ENCODE data around the gene SSH2. TPM values are rescaled to one million over a fixed set of nuclear protein-coding genes. Genes with fewer than 3 reads are reported as not detected.
"Not testable (repeated sequence)": the region's sequence is repeated elsewhere in the genome, so short reads cannot be mapped to it uniquely, and the experiment has no call there.

The SSH2 gene, protein sequence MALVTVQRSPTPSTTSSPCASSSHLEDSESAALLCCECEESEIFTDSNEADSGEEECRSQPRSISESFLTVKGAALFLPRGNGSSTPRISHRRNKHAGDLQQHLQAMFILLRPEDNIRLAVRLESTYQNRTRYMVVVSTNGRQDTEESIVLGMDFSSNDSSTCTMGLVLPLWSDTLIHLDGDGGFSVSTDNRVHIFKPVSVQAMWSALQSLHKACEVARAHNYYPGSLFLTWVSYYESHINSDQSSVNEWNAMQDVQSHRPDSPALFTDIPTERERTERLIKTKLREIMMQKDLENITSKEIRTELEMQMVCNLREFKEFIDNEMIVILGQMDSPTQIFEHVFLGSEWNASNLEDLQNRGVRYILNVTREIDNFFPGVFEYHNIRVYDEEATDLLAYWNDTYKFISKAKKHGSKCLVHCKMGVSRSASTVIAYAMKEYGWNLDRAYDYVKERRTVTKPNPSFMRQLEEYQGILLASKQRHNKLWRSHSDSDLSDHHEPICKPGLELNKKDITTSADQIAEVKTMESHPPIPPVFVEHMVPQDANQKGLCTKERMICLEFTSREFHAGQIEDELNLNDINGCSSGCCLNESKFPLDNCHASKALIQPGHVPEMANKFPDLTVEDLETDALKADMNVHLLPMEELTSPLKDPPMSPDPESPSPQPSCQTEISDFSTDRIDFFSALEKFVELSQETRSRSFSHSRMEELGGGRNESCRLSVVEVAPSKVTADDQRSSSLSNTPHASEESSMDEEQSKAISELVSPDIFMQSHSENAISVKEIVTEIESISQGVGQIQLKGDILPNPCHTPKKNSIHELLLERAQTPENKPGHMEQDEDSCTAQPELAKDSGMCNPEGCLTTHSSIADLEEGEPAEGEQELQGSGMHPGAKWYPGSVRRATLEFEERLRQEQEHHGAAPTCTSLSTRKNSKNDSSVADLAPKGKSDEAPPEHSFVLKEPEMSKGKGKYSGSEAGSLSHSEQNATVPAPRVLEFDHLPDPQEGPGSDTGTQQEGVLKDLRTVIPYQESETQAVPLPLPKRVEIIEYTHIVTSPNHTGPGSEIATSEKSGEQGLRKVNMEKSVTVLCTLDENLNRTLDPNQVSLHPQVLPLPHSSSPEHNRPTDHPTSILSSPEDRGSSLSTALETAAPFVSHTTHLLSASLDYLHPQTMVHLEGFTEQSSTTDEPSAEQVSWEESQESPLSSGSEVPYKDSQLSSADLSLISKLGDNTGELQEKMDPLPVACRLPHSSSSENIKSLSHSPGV (N-terminal part only)
- polyA plus RNA-seq (ENCODE audit: insufficient read length in 4 of 4), result 10 to 100 TPM; 14.9 to 20.9 (median 18.2) TPM

DNA sequence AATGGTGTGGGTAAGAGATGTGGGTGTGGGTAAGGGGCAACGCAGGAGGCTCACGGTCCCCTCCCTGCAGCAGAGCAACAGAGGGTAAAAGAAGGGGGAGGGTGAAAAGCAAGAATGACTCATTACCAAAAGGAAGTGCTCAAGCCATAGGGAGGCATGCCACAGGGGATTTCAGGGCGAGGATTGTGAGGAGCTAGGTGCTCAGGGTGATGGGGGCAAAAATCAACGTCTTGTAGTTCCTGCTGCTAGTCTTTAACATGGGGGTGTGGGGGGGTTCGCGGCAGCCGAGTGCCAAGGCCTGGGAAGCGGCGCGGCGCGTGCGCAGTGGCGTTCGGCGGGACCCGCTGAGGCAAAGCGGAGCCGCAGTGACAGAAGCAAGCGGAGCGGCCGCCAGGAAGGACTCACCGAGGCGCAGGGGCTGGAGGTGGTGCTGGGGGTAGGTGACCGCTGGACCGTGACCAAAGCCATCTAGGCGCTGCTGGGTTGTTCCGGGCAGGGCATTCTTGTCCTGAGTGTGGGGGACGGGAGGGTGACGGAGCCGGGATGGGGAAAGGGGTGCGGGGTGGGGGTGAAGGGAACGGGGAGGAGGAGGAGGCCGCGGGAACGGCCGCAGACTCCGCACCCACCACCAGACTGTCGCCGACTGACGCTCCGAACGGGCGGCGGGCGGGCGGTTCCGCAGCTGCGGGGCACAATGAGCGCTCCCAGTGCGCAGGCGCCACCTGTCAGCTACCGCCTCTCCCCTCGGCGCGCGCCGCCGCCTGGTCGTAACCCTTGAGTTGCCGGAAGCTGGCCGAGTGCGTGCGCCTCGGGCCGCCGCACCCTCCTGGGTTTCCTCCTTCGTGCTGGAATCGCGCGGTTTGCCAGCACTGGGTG lies at the start of gene SSH2:
Gene SSH2, minus strand, starts transcription at position 696 of the 876 bp plus-strand sequence. Its CDS starts 228 bp downstream, at position 468.
- peak in 3 of 4 donors; percentile 59 to 68 (median 66) for DNase-seq (ENCODE audit: low read depth in 4 of 4, low spot score in 2 of 4)

DNA sequence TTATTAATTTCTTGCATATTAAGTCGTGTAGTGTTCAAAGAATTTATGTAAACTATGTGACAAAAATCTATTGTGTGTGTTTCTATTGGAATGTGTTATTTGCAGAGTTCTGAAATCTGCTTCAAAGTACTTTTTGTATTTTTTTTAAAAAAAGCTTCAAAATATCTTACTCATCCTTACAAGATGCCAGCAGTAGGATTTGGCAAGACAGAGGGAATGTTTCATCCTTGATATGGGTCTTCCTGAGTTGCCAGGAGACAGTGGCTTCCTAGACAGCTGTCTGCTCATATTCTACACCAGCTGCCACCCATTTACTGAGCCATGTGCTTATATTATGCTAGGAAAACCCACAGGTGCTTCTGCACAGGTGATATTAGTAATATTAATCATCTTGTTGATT lies 47.8 kb upstream of the SSH2 start:
- DNase-seq (ENCODE audit: low read depth in 4 of 4, low spot score in 2 of 4), result no peak

DNA sequence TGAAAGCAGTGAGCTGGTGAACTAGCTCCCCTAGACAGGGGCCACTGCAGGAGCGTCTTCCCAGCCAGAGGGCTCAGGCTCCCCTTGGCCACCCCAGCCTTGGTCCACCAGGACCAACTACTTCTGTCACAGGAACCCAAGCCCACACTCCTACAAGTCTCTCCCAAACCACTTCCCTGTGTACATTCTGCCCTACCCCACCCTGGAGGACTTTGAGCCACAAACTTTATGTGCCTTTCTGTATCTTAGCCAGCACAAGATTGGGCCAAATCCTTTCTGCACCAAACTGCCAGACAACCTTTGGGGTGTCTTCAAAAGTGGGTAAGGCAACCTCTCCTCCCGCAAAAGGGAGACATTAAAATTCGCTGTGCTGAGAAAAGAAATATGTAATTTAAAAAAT lies 43.0 kb upstream of the SSH2 start:
- DNase-seq (ENCODE audit: low read depth in 4 of 4, low spot score in 2 of 4), result no peak

- DNase-seq (ENCODE audit: low read depth in 4 of 4, low spot score in 2 of 4), result no peak
Observed at GRCh38 chr17:29972277-29972676, 42.2 kb upstream of the SSH2 start.

- no peak for DNase-seq (ENCODE audit: low read depth in 4 of 4, low spot score in 2 of 4)
Observed at GRCh38 chr17:29968271-29968670, 38.2 kb upstream of the SSH2 start.

- DNase-seq (ENCODE audit: low read depth in 4 of 4, low spot score in 2 of 4), result no peak
Observed at GRCh38 chr17:29962656-29963055, 32.6 kb upstream of the SSH2 start.

DNA sequence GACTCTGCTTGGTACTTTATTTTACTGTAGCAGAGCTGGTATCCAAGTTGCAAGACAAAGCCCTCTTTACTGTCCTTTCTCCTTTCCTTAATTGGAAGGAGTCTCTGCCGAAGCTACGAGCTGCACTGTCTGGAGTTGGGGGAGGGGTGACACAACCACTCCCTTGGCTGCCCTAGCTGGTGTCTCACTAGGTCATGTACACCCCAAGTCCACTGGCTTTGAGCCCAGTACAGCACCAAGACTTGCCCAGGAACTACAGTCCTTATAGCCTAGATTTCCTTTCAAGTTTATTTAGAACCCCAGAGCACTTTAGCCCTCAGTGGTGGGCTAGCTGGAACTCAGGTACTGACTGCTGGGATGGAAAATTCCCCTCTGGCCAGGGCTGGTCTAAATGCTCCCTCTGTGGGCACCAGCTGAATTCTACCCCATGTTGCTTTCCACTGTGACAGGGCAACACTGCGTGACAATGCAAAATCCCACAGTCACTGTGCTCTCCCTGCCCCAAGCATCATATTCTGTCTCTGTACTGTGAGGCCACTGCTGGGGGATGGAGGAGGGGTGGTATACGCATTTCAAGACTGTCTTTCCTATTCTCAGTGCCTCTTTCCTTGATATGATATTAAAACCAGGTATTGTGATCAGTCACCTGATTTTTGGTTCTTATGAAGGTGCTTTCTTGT lies 29.8 kb upstream of the SSH2 start:
- DNase-seq (ENCODE audit: low read depth in 4 of 4, low spot score in 2 of 4), result no peak

GRCh38 chr17:29958947-29959657 lies 29.1 kb upstream of the SSH2 start:
- no peak for DNase-seq (ENCODE audit: low read depth in 4 of 4, low spot score in 2 of 4)

GRCh38 chr17:29957488-29957887 lies 27.5 kb upstream of the SSH2 start:
- not testable (repeated sequence) for DNase-seq (ENCODE audit: low read depth in 4 of 4, low spot score in 2 of 4)

- no peak for DNase-seq (ENCODE audit: low read depth in 4 of 4, low spot score in 2 of 4)
Observed at GRCh38 chr17:29956225-29956624, 26.2 kb upstream of the SSH2 start.

- no peak for DNase-seq (ENCODE audit: low read depth in 4 of 4, low spot score in 2 of 4)
Observed at GRCh38 chr17:29954405-29954804, 24.4 kb upstream of the SSH2 start.

- no peak for DNase-seq (ENCODE audit: low read depth in 4 of 4, low spot score in 2 of 4)
Observed at GRCh38 chr17:29949696-29950095, 19.7 kb upstream of the SSH2 start.

DNA sequence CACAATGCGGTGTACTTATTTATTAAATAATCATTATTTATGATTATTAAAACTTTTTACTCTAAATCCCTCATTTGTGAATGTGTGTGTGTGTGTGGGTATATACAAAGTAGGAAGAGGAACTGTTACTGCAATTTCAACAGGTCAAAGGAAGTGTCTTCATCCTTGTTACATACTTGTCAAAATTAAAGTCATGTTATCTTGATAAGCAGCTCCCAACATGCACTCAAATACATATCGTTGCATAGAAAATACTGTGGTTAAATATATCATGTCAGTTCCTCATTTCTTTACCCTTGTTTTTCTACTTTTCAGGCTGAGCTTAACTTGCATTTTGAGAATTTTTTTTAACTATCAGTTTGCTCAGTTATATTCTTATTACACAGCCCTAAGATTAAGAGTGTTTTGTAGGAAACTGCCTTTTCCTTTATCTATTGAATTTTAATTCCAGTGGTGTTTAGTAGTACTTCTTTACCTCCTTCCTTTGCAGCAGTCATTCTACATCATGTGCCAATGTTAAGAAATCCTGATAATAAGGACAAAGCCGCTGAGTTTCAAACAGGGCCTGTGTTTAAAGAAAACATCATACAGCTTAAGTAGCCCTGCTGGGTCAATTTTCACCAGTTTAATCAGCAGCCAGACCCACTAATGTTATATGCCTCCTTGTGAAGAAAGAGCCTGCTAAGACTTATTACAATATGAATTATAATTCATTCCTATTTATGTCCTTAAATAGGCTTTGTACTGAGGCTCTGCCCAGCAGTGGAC lies 18.6 kb upstream of the SSH2 start:
- DNase-seq (ENCODE audit: low read depth in 4 of 4, low spot score in 2 of 4), result no peak

DNA sequence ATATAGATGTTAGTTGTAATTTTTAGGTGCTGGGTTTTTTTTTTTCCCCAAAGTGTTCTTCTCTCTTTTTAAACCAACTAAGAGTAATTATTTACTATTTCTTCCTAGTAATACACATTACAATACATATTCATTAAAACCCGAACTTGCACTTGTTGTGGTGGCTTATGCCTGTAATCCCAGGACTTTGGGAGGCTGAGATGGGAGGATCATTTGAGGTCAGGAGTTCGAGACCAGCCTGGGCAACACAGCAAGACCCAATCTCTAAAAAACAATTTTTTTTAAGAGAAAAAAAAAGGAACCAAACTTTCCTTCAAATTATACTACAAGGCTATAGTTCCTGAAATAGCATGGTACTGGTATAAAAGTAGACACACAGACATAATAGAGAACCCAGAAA lies 15.3 kb upstream of the SSH2 start:
- no peak for DNase-seq (ENCODE audit: low read depth in 4 of 4, low spot score in 2 of 4)

DNA sequence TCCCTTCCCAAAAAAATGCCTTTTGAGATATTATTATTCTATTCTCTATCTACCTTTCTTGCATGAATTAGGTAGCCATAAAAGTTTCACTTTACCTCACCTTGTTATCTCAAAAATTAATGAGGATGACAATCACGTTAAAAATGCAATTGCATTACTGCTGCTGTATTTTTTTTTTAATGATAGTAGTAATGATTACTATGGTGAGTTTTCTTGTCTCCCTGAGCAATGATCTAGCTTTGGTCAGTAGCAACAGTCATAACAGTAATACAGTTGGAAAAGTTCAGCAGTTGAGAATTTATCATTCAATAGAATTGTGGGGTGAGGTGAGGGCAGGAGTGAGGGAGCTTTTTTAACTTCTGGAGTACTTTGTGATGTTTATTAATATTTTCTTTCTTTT lies 11.3 kb upstream of the SSH2 start, which contains the start of gene EFCAB5:
Gene EFCAB5, plus strand, starts transcription at position 301 of the 400 bp plus-strand sequence. CDS start 163 bp downstream, outside the sequence.
- DNase-seq (ENCODE audit: low read depth in 4 of 4, low spot score in 2 of 4), result no peak

GRCh38 chr17:29936724-29937123 lies 6.7 kb upstream of the SSH2 start:
- DNase-seq (ENCODE audit: low read depth in 4 of 4, low spot score in 2 of 4), result no peak

- DNase-seq (ENCODE audit: low read depth in 4 of 4, low spot score in 2 of 4), result not testable (repeated sequence)
Observed at GRCh38 chr17:29935909-29936308, 5.9 kb upstream of the SSH2 start.

- no peak for DNase-seq (ENCODE audit: low read depth in 4 of 4, low spot score in 2 of 4)
Observed at GRCh38 chr17:29933379-29933778, 3.4 kb upstream of the SSH2 start.

All from left renal cortex interstitium (tissue), 4 donors.